ENCODE data around the gene SLC26A2.

The SLC26A2 gene

DNA sequence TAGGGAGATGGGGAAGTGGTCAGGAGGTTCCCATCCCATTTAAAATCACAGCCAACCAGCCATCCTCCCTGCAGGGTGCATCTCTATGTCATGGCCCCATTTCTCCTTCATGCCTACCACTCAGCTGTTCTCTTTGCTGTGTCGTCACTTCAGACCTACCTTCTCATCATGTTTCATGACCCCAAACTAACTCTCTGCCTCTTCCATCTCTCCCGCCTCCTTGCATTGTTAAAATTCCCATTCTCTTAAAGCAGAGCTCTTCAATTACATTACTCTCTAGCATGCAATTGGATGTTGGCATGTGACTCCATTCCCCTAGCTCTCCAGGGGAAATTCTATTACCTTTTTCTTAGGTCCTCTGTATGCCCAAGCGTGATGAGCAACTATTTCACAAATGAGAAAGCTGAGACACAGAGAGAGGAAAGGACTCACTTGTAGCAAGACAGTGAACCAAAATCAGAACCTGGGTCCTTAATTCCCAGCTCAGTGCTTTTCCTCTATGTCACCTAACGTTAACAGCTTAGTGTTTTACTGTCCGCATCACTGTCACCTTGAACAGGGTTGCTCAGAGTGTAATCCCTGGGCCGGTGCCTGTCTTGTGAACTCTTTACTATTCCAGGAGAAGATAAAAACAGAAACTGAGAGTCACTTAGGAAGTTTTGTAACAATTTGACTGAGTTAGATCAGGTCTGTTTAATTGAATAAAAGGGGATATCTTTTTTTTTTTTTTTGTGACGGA, 44.1 kb upstream of the SLC26A2 start:
- TF ChIP-seq, protein P1, sequence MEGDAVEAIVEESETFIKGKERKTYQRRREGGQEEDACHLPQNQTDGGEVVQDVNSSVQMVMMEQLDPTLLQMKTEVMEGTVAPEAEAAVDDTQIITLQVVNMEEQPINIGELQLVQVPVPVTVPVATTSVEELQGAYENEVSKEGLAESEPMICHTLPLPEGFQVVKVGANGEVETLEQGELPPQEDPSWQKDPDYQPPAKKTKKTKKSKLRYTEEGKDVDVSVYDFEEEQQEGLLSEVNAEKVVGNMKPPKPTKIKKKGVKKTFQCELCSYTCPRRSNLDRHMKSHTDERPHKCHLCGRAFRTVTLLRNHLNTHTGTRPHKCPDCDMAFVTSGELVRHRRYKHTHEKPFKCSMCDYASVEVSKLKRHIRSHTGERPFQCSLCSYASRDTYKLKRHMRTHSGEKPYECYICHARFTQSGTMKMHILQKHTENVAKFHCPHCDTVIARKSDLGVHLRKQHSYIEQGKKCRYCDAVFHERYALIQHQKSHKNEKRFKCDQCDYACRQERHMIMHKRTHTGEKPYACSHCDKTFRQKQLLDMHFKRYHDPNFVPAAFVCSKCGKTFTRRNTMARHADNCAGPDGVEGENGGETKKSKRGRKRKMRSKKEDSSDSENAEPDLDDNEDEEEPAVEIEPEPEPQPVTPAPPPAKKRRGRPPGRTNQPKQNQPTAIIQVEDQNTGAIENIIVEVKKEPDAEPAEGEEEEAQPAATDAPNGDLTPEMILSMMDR (IDR thresholded peaks at IDR 0.05; ENCODE audit: low read length, missing control alignments): no peak
- no peak for DNase-seq (ENCODE audit: low read depth)
- no peak overlapping the region for H3K4me3 ChIP-seq (replicated peaks; ENCODE audit: low read depth, low read length)

DNA sequence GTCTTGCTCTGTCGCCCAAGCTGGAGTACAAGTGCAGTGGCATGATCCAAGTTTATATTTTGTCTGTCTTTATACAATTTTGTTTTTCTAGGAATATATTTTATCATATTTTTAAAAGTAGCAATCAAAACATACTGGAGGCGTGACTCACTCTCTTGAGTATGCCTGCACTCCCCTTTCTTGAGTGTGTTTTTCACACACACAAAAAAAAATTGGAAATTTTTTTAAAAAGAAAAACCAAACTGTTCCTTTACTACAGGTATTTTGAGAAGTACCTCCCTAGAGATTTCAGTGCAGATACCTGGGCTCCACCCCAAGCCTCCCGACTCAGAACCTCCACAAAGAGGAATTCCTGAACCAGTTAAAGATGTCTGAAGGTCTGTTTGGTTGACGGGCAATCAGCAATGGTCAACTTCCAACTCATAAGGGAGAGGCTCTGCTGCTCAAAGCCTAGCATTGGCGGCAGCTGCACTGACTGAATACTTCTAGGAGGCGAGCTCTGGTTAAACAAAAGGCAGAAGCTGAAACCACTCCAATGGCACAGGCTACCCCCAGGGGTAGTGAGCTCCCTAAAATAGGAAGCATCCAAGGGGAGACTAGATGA, 43.4 kb upstream of the SLC26A2 start:
- no peak overlapping the region for H3K4me3 ChIP-seq (replicated peaks; ENCODE audit: low read depth, low read length)
- TF ChIP-seq, protein P1 (IDR thresholded peaks at IDR 0.05; ENCODE audit: low read length, missing control alignments): no peak
- DNase-seq (ENCODE audit: low read depth): peak; percentile 40

DNA sequence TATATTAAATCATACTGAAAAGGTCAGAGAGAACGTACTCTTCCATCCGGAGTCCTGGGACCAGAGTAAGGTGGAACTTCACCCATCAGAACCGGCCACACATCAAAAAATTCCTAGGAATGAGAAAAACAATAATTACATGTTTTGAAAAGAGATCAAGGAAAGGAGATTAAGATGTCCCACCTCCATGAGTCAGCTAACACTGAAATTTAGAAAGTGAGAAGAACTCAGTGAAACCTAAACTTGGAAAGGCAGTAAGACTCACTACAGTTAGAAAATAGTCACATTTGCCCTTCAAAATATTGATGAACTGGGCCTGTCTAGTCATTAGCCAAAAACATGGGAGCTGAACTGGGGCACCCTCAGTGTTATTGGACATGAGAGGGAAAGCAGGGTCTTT, 39.0 kb upstream of the SLC26A2 start:
- TF ChIP-seq, protein P1 (IDR thresholded peaks at IDR 0.05; ENCODE audit: low read length, missing control alignments): no peak
- DNase-seq (ENCODE audit: low read depth): no peak
- no peak overlapping the region for H3K4me3 ChIP-seq (replicated peaks; ENCODE audit: low read depth, low read length)

DNA sequence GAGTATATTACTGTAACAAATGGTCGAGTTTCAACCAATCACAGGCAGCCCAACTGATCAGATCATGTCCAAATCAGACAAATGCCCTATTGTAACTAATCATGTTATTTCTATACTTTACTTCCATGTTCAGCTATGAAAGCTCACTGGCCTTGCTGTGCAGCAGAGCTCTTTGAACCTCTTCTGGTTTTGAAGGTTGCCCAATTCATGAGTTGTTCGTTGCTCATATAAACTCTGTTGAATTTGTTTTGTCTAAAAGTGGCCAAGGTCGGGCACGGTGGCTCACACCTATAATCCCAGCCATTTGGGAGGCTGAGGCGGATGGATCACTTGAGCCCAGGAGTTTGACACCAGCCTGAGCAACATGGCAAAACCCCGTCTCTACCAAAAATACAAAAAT, 37.6 kb upstream of the SLC26A2 start:
- H3K4me3 ChIP-seq (replicated peaks; ENCODE audit: low read depth, low read length): no peak overlapping the region
- no peak for DNase-seq (ENCODE audit: low read depth)
- TF ChIP-seq, protein P1 (IDR thresholded peaks at IDR 0.05; ENCODE audit: low read length, missing control alignments): no peak

DNA sequence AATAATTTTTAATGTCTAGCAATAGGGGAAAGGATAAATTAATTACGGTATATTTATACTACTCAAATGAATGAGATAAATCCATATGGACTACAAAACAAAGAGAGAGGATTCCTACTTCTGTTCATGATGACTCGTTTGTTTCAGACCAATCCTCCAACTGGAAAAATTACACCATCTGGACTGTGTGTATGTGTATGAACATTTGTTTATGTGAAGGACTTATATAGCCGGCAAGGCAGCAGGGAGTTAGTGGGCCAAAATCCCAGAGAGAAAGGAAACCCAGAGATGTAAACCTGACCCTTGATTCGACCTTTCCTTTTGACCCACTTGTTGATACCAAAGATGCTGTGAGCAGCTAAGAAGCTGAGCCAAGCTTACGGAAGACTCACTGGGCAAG, 36.1 kb upstream of the SLC26A2 start:
- TF ChIP-seq, protein P1 (IDR thresholded peaks at IDR 0.05; ENCODE audit: low read length, missing control alignments): no peak
- no peak overlapping the region for H3K4me3 ChIP-seq (replicated peaks; ENCODE audit: low read depth, low read length)
- peak; percentile 25 for DNase-seq (ENCODE audit: low read depth)

DNA sequence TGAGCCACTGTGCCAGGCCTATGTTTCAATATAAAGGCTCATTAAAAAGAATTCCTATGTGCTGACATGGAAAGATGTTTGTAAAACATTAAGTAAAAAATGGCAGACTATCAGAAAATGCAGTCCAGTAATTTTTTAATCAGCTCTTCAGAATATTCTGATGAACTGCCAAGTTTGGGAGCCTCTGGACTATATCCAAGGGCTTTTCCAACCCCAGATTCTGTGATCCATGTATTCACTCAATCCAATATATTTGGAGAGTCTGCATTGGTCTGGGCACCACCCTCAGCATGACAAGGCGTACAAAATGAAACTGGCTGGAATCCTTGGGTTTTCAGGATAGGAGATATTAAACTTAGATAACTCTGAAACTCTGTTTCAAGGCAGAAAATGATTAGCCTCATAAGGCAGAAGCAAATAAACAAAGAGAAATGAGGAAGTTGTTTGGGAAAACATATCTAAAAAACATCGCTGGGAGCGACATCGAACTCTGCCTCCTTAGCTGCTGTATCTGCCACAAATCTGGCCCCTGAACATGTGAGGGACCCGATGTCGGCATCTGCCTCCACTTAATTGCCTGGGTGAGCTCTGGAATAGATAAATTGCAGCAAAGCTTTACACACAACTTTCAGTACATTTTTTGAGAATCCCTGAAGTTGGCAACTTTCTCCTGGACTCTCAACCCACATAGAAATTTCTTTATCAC, 30.4 kb upstream of the SLC26A2 start:
- TF ChIP-seq, protein P1 (IDR thresholded peaks at IDR 0.05; ENCODE audit: low read length, missing control alignments): no peak

More for the DNA sequence above, 30.4 kb upstream of the SLC26A2 start:
- peak; percentile 47 for DNase-seq (ENCODE audit: low read depth)
- H3K4me3 ChIP-seq (replicated peaks; ENCODE audit: low read depth, low read length): peak overlapping the region; percentile 23

All from fibroblast of pulmonary artery (primary cell).